Measurements from ENCODE around the gene TRIM49D2.
"Not testable (repeated sequence)": the region's sequence is repeated elsewhere in the genome, so short reads cannot be mapped to it uniquely, and the experiment has no call there.

DNA sequence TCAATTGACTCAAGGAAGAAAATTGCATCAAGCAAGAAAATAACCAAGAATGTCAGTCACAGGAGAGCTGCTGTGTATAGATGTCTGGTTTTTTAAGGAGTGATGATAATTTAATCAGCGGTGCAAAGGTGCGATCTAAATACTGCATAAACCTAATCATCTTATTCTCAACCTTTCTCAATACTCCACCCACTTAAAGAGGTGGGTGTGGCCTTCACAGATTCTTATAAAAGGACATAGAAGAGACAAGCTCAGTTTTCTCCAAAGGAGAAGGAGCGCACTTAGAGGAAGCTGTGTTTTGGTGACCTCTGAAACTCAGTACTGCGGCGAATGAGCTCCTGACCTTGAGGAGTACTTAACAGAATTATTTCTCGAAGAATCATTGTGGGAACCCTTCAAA, at the start of gene TRIM49D2:
- not testable (repeated sequence) for TF ChIP-seq KDM5A (IDR thresholded peaks at IDR 0.05); POLR2A (IDR thresholded peaks at IDR 0.05; ENCODE audit: low read length); BHLHE40 (IDR thresholded peaks at IDR 0.05; ENCODE audit: low read depth, low read length)
- TF ChIP-seq, protein P1, sequence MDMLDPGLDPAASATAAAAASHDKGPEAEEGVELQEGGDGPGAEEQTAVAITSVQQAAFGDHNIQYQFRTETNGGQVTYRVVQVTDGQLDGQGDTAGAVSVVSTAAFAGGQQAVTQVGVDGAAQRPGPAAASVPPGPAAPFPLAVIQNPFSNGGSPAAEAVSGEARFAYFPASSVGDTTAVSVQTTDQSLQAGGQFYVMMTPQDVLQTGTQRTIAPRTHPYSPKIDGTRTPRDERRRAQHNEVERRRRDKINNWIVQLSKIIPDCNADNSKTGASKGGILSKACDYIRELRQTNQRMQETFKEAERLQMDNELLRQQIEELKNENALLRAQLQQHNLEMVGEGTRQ (IDR thresholded peaks at IDR 0.05): not testable (repeated sequence)
- TF ChIP-seq, protein P2, sequence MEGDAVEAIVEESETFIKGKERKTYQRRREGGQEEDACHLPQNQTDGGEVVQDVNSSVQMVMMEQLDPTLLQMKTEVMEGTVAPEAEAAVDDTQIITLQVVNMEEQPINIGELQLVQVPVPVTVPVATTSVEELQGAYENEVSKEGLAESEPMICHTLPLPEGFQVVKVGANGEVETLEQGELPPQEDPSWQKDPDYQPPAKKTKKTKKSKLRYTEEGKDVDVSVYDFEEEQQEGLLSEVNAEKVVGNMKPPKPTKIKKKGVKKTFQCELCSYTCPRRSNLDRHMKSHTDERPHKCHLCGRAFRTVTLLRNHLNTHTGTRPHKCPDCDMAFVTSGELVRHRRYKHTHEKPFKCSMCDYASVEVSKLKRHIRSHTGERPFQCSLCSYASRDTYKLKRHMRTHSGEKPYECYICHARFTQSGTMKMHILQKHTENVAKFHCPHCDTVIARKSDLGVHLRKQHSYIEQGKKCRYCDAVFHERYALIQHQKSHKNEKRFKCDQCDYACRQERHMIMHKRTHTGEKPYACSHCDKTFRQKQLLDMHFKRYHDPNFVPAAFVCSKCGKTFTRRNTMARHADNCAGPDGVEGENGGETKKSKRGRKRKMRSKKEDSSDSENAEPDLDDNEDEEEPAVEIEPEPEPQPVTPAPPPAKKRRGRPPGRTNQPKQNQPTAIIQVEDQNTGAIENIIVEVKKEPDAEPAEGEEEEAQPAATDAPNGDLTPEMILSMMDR (IDR thresholded peaks at IDR 0.05): not testable (repeated sequence)
